Cardiac muscle cell (in vitro differentiated cells and primary cell): Measurements from ENCODE around the gene ALDH1A2. TPM values are rescaled to one million over a fixed set of nuclear protein-coding genes. Genes with fewer than 3 reads are reported as not detected.
"Not testable (repeated sequence)": the region's sequence is repeated elsewhere in the genome, so short reads cannot be mapped to it uniquely, and the experiment has no call there.

ENCODE experiments used
- DNase-seq, 2 donors: peaks; one replicate each; pipeline versions ENCODE4 v3.0.0 to v3.0.0-alpha.2; 2010 to 2017; ENCODE audit warnings: low read depth in 1 of 2, low spot score in 1 of 2
- H3K27ac ChIP-seq: fragments of 200-600 bp; sonication (generic); 2 replicates; pipeline ENCODE4 v1.5.1; 2016
- H3K27me3 ChIP-seq: fragments of 200-600 bp; sonication (generic); 2 replicates; pipeline ENCODE4 v1.6.0; 2016; ENCODE audit warnings: control low read depth
- H3K36me3 ChIP-seq: fragments of 200-600 bp; sonication (generic); 2 replicates; pipeline ENCODE4 v1.5.1; 2016; ENCODE audit warnings: control low read depth
- H3K4me1 ChIP-seq: fragments of 200-600 bp; sonication (generic); 2 replicates; pipeline ENCODE4 v1.8.1; 2017; ENCODE audit warnings: low read depth, mild to moderate bottlenecking, mixed run types
- H3K4me3 ChIP-seq: fragments of 200-600 bp; sonication (generic); 2 replicates; pipeline ENCODE4 v1.5.1; 2016; ENCODE audit warnings: mild to moderate bottlenecking
- H3K9me3 ChIP-seq: fragments of 200-600 bp; sonication (generic); 2 replicates; pipeline ENCODE4 v1.5.1; 2017; ENCODE audit warnings: low read depth, mild to moderate bottlenecking, control low read depth
- CTCF ChIP-seq: IDR thresholded peaks from 2 replicates; pipeline ENCODE4 v1.5.1; 2012; ENCODE audit warnings: low read depth, mild to moderate bottlenecking, low read length
- polyA plus RNA-seq: library from polyadenylated mRNA; unstranded; fragments of >200 nt; fragmentation: Nextera tagmentation; extraction: Ambion mirVana; gene quantifications from 2 replicates; pipeline ENCODE4 v1.2.1, GENCODE V29; 2016
- total RNA-seq: library from RNA; depleted of rRNA; stranded (reverse); fragments of >200 nt; gene quantifications from 2 replicates; pipeline ENCODE4 v1.2.3, GENCODE V29; 2016

Gene ALDH1A2
- total and polyA plus RNA-seq, 2 experiments from 2014 or later, result 3.5 to 4.0 TPM

- no peak for TF ChIP-seq CTCF
- no peaks in the 10 kb centered on the region for H3K27me3 ChIP-seq
- no peaks in the 10 kb centered on the region for H3K36me3 ChIP-seq
- H3K9me3 ChIP-seq, result no peaks in the 10 kb centered on the region
- H3K27ac ChIP-seq, result no peak overlapping the region
- DNase-seq, result no peak
- no peaks in the 10 kb centered on the region for H3K4me1 ChIP-seq
- no peak overlapping the region for H3K4me3 ChIP-seq
Observed at GRCh38 chr15:58002338-58003126, 63.0 kb downstream of the ALDH1A2 start.

GRCh38 chr15:57999699-58000098 is 65.8 kb downstream of the ALDH1A2 start:
- not testable (repeated sequence) for H3K4me3 ChIP-seq, H3K36me3 ChIP-seq, H3K27me3 ChIP-seq, DNase-seq, H3K4me1 ChIP-seq, H3K27ac ChIP-seq, H3K9me3 ChIP-seq

- no peaks in the 10 kb centered on the region for H3K27me3 ChIP-seq
- H3K4me3 ChIP-seq, result no peak overlapping the region
Observed at GRCh38 chr15:57996561-57996960, 69.0 kb downstream of the ALDH1A2 start.

GRCh38 chr15:57994221-57995049 is 71.1 kb downstream of the ALDH1A2 start:
- no peak for TF ChIP-seq CTCF
- DNase-seq, result no peak
- no peaks in the 10 kb centered on the region for H3K36me3 ChIP-seq
- no peaks in the 10 kb centered on the region for H3K9me3 ChIP-seq
- H3K27me3 ChIP-seq, result no peaks in the 10 kb centered on the region
- H3K4me3 ChIP-seq, result no peak overlapping the region
- no peak overlapping the region for H3K27ac ChIP-seq
- no peaks in the 10 kb centered on the region for H3K4me1 ChIP-seq

More at GRCh38 chr15:57996561-57996960, 69.0 kb downstream of the ALDH1A2 start:
- Histone ChIP-seq H3K9me3 (no peaks in the 10 kb centered on the region), H3K27ac (no peak overlapping the region), H3K4me1 (no peaks in the 10 kb centered on the region), H3K36me3 (no peaks in the 10 kb centered on the region)
- TF ChIP-seq CTCF, result no peak
- DNase-seq, result no peak

- H3K27me3 ChIP-seq, result no peaks in the 10 kb centered on the region
- TF ChIP-seq CTCF, result no peak
Observed at GRCh38 chr15:57993409-57994145, 71.9 kb downstream of the ALDH1A2 start.

More at GRCh38 chr15:57993409-57994145, 71.9 kb downstream of the ALDH1A2 start:
- DNase-seq, result no peak
- Histone ChIP-seq H3K4me3 (no peak overlapping the region), H3K9me3 (no peaks in the 10 kb centered on the region), H3K36me3 (no peaks in the 10 kb centered on the region), H3K27ac (no peak overlapping the region), H3K4me1 (no peaks in the 10 kb centered on the region)
